Activated CD8-positive, alpha-beta memory T cell treated with anti-CD3 and anti-CD28 coated beads, Interleukin-2, amount 10 ng/mL, durations not matched to agents 7 days and 5 days (primary cell): ENCODE data around the gene HOGA1. TPM values are rescaled to one million over a fixed set of nuclear protein-coding genes. Genes with fewer than 3 reads are reported as not detected.

Source experiments
- total RNA-seq, 2 experiments: library from RNA; stranded (reverse); gene quantifications; one replicate each; pipeline ENCODE4 v1.2.3, GENCODE V29; 2021

Gene HOGA1
- total RNA-seq, 2 experiments from 2014 or later: not detected

Other genes with a start within 250 kb of the HOGA1 start
- 10 to 100 TPM; 11.4 to 14.4 TPM for gene FRAT2, start 249.7 kb upstream of the HOGA1 start, total RNA-seq
- gene RRP12, start 183.0 kb upstream of the HOGA1 start, total RNA-seq: 10 to 100 TPM; 30.7 to 38.1 TPM
- 100 to 1,000 TPM; 459 to 582 TPM for gene PGAM1, start 158.2 kb upstream of the HOGA1 start, total RNA-seq
- 10 to 100 TPM; 49.5 to 56.8 TPM for gene EXOSC1, start 138.4 kb upstream of the HOGA1 start, total RNA-seq
- gene ZDHHC16, start 138.2 kb upstream of the HOGA1 start, total RNA-seq: 10 to 100 TPM; 33.1 to 42.4 TPM
- 10 to 100 TPM; 81.1 to 81.6 TPM for gene MMS19, start 86.0 kb upstream of the HOGA1 start, total RNA-seq
- 1 to 10 TPM in 1 of 2 experiments, under 1 TPM in 1; 0.88 to 1.3 TPM for gene UBTD1, start 85.5 kb upstream of the HOGA1 start, total RNA-seq
- under 1 TPM; 0.26 to 0.67 TPM for gene ANKRD2, start 11.6 kb upstream of the HOGA1 start, total RNA-seq
- not detected for gene C10orf62, start 5.3 kb downstream of the HOGA1 start, total RNA-seq
- gene MORN4, start 49.1 kb downstream of the HOGA1 start, total RNA-seq: 1 to 10 TPM; 1.9 to 2.1 TPM
- 10 to 100 TPM; 10.5 to 13.2 TPM for gene PI4K2A, start 56.3 kb downstream of the HOGA1 start, total RNA-seq
- gene AVPI1, start 102.9 kb downstream of the HOGA1 start, total RNA-seq: 1 to 10 TPM; 1.8 to 1.9 TPM
- 1 to 10 TPM; 2.8 to 3.0 TPM for gene MARVELD1, start 129.3 kb downstream of the HOGA1 start, total RNA-seq
- gene ZFYVE27, start 152.7 kb downstream of the HOGA1 start, total RNA-seq: 10 to 100 TPM; 31.4 to 32.8 TPM
- not detected for gene SFRP5, start 187.6 kb downstream of the HOGA1 start, total RNA-seq